Retinal pigment epithelial cell (primary cell): ENCODE measurements around the gene WDR20.

Experiments
- DNase-seq: peaks from one replicate; pipeline ENCODE4 v3.0.0-alpha.2; 2010; ENCODE audit warnings: low read depth
- H3K4me3 ChIP-seq: 2 replicates; pipeline ENCODE4 v1.5.1; 2011; ENCODE audit warnings: mild to moderate bottlenecking, low read length, control low read depth, moderate library complexity
- TF ChIP-seq, protein P1 (sequence below): conservative IDR thresholded peaks from 2 replicates; pipeline ENCODE4 v1.5.1; 2011; ENCODE audit warnings: low read depth, low read length, control low read depth, inconsistent platforms

The WDR20 gene

GRCh38 chr14:102226356-102227125 lies 86.8 kb downstream of the WDR20 start:
- DNase-seq, result no peak
- TF ChIP-seq, protein P1, sequence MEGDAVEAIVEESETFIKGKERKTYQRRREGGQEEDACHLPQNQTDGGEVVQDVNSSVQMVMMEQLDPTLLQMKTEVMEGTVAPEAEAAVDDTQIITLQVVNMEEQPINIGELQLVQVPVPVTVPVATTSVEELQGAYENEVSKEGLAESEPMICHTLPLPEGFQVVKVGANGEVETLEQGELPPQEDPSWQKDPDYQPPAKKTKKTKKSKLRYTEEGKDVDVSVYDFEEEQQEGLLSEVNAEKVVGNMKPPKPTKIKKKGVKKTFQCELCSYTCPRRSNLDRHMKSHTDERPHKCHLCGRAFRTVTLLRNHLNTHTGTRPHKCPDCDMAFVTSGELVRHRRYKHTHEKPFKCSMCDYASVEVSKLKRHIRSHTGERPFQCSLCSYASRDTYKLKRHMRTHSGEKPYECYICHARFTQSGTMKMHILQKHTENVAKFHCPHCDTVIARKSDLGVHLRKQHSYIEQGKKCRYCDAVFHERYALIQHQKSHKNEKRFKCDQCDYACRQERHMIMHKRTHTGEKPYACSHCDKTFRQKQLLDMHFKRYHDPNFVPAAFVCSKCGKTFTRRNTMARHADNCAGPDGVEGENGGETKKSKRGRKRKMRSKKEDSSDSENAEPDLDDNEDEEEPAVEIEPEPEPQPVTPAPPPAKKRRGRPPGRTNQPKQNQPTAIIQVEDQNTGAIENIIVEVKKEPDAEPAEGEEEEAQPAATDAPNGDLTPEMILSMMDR, result no peak
- no peak overlapping the region for H3K4me3 ChIP-seq

GRCh38 chr14:102227184-102227964 lies 87.7 kb downstream of the WDR20 start:
- no peak overlapping the region for H3K4me3 ChIP-seq
- TF ChIP-seq, protein P1, result no peak
- no peak for DNase-seq

DNA sequence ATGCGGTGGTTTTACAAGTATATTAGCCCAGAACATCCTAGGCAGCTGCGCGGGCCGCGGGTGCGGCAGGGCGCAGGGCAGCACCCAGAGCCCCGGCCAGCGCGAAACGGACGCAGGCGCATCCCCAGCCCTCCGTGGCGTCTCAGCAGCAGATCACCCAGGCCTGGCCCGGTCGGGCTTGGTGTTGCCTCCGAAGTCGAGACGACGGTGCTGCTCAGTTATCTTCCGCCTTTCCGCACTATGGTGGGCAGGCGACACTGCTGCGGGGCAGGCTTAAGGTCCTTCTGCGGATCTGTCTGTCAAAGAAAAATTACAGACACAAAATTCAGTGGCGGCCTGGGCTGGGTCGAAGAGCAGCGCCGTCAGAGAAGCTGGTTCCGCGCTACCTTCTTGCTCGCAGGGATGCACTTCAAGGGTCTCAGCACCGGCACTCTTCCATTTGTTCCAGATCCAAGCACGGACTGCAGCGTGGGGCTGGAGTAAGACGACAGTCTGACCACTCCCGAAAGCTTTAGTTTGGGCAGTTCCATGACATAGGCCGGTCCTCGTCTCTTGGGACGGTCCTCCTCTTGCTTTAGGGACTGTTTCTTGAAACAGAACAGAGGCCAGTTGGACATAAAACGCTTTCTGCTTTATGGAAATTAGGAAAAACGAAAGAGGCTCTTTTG lies 89.5 kb downstream of the WDR20 start:
- TF ChIP-seq, protein P1, result no peak
- no peak overlapping the region for H3K4me3 ChIP-seq
- no peak for DNase-seq

DNA sequence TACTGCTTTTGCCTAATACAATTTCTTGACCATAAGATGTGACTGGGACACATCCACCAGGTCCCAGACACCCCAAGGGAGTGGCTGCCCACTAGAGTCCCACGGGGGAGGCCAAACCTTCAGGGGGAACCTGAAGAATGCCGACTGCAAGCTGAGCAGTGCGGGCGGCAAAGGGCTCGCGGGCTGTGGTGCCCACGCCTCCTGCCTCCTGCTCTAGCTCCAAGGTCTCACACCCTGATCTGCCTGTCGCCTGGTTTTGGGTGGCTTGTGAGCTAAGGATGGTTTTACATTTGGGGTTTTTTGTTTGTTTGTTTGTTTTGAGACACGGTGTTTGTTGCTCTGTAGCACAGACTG lies 90.0 kb downstream of the WDR20 start:
- no peak for DNase-seq
- no peak overlapping the region for H3K4me3 ChIP-seq
- TF ChIP-seq, protein P1, result no peak

- no peak for DNase-seq
- no peak overlapping the region for H3K4me3 ChIP-seq
- TF ChIP-seq, protein P1, result no peak
Observed at GRCh38 chr14:102230481-102231210, 90.9 kb downstream of the WDR20 start.

GRCh38 chr14:102231476-102232347 lies 92.0 kb downstream of the WDR20 start:
- H3K4me3 ChIP-seq, result no peak overlapping the region
- TF ChIP-seq, protein P1, result no peak
- DNase-seq, result no peak
